Panc1 (cell line): ENCODE data around the gene CPN1.

Experiments used
- POLR2AphosphoS5 ChIP-seq: IDR thresholded peaks from 2 replicates; pipeline ENCODE4 v1.6.1; 2012; ENCODE audit warnings: mild to moderate bottlenecking, low read depth, low read length, moderate library complexity
- TCF7L2 ChIP-seq: IDR thresholded peaks from 2 replicates; pipeline ENCODE4 v1.6.1; 2011; ENCODE audit warnings: mild to moderate bottlenecking, low read depth, low read length, inconsistent platforms
- TF ChIP-seq, protein P1 (sequence below): fragments of 450-650 bp; IDR thresholded peaks from 2 replicates; pipeline ENCODE4 v1.5.1; 2017; ENCODE audit warnings: mild to moderate bottlenecking
- TF ChIP-seq, protein P2 (sequence below), 2 experiments: IDR thresholded peaks; 2 replicates each; pipeline ENCODE4 v1.6.1; 2011 to 2012; ENCODE audit warnings: low read depth in 2 of 2, control low read depth in 1 of 2, low read length in 1 of 2, mild to moderate bottlenecking in 1 of 2, moderate library complexity in 1 of 2; ENCODE audit not compliant: insufficient read depth in 1 of 2

DNA sequence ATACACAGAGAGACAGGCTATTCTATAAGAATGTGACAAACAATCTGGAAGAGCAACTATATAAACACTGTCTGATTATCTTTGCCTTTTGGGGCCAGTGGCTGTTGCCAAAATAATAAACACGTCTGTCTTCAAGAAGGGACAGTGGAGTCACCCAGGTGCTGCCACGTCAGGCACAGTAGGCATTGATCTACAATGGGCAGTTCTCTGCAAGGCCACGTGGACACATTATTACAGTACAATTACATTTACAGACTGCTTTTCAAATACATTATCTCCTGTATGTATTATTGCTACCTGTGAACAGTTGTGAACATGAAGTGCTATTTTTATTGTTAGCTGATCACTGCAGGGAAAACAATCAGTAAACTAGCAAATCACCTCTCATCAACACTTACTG lies 86.0 kb downstream of the CPN1 start:
- TF ChIP-seq TCF7L2 (no peak), POLR2AphosphoS5 (no peak)
- TF ChIP-seq, protein P1, sequence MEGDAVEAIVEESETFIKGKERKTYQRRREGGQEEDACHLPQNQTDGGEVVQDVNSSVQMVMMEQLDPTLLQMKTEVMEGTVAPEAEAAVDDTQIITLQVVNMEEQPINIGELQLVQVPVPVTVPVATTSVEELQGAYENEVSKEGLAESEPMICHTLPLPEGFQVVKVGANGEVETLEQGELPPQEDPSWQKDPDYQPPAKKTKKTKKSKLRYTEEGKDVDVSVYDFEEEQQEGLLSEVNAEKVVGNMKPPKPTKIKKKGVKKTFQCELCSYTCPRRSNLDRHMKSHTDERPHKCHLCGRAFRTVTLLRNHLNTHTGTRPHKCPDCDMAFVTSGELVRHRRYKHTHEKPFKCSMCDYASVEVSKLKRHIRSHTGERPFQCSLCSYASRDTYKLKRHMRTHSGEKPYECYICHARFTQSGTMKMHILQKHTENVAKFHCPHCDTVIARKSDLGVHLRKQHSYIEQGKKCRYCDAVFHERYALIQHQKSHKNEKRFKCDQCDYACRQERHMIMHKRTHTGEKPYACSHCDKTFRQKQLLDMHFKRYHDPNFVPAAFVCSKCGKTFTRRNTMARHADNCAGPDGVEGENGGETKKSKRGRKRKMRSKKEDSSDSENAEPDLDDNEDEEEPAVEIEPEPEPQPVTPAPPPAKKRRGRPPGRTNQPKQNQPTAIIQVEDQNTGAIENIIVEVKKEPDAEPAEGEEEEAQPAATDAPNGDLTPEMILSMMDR: no peak
- TF ChIP-seq, protein P2, sequence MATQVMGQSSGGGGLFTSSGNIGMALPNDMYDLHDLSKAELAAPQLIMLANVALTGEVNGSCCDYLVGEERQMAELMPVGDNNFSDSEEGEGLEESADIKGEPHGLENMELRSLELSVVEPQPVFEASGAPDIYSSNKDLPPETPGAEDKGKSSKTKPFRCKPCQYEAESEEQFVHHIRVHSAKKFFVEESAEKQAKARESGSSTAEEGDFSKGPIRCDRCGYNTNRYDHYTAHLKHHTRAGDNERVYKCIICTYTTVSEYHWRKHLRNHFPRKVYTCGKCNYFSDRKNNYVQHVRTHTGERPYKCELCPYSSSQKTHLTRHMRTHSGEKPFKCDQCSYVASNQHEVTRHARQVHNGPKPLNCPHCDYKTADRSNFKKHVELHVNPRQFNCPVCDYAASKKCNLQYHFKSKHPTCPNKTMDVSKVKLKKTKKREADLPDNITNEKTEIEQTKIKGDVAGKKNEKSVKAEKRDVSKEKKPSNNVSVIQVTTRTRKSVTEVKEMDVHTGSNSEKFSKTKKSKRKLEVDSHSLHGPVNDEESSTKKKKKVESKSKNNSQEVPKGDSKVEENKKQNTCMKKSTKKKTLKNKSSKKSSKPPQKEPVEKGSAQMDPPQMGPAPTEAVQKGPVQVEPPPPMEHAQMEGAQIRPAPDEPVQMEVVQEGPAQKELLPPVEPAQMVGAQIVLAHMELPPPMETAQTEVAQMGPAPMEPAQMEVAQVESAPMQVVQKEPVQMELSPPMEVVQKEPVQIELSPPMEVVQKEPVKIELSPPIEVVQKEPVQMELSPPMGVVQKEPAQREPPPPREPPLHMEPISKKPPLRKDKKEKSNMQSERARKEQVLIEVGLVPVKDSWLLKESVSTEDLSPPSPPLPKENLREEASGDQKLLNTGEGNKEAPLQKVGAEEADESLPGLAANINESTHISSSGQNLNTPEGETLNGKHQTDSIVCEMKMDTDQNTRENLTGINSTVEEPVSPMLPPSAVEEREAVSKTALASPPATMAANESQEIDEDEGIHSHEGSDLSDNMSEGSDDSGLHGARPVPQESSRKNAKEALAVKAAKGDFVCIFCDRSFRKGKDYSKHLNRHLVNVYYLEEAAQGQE (IDR thresholded peaks at IDR 0.05; ENCODE audit: insufficient read depth in 1 of 2, low read depth in 2 of 2, low read length in 1 of 2): no peak
